ENCODE measurements around the gene WIZ. TPM values are rescaled to one million over a fixed set of nuclear protein-coding genes. Genes with fewer than 3 reads are reported as not detected.

The WIZ gene
- total and polyA plus RNA-seq, 2 of the 4 experiments (the other 2 are of a cell fraction) = 0.90 to 27.1 TPM

GRCh38 chr19:15448044-15448777 lies 1.5 kb downstream of the WIZ start:
- Histone ChIP-seq H3K36me3 (ENCODE audit: control insufficient read depth, insufficient read depth, low read length) (peaks cover 8% of the 10 kb centered on the region; the same call in 1 of the 2 replicates), H3K79me1 (ENCODE audit: low read depth in 1 of 2, low read length in 2 of 2) (peaks cover 0 to 6% of the 10 kb centered on the region in 2 experiments; a peak in 1 of 4 replicates), H3K9me3 (ENCODE audit: control insufficient read depth, insufficient read depth, low read length) (no peaks in the 10 kb centered on the region), H3K4me2 (ENCODE audit: low read depth, low read length) (no peak overlapping the region), H4K91ac (ENCODE audit: insufficient read depth, low read depth, low read length) (no peak overlapping the region), H4K5ac (ENCODE audit: low read depth, low read length) (no peak overlapping the region), H3K27ac (ENCODE audit: insufficient read depth, low read length) (no peak overlapping the region), H3K23ac (ENCODE audit: low read depth, low read length) (peak overlapping the region; percentile 64; the same call in 1 of the 2 replicates), H2AFZ (replicated peaks; ENCODE audit: low read length, poor library complexity) (peak overlapping the region; percentile 95), H2AK9ac (replicated peaks; ENCODE audit: low read depth, low read length, poor library complexity) (peak overlapping the region; percentile 96), H3K27me3 (ENCODE audit: control insufficient read depth, insufficient read depth, low read length) (no peaks in the 10 kb centered on the region), H2AK5ac (ENCODE audit: low read depth, low read length) (peak overlapping the region; percentile 49; the same call in 1 of the 2 replicates), H3K56ac (ENCODE audit: extremely low read depth, insufficient read depth, low read length) (no peak overlapping the region), H2BK5ac (ENCODE audit: low read depth, low read length, poor library complexity, severe bottlenecking) (no peak overlapping the region), H4K20me1 (ENCODE audit: insufficient read depth, low read length) (no peaks in the 10 kb centered on the region; the same call in 1 of the 2 replicates), H3K9me1 (ENCODE audit: insufficient read depth, low read length) (peaks cover 15% of the 10 kb centered on the region), H3K4ac (ENCODE audit: low read depth, low read length) (no peak overlapping the region), H2BK120ac (ENCODE audit: low read depth, low read length) (no peak overlapping the region), H4K8ac (ENCODE audit: low read depth in 2 of 2, low read length in 2 of 2) (peak overlapping the region in 1 of 2 experiments; percentile 66; a peak in 1 of 4 replicates), H3K18ac (ENCODE audit: low read depth, low read length) (no peak overlapping the region), H3K14ac (replicated peaks; ENCODE audit: low read depth, low read length) (0 out of 2 replicates have a peak overlapping the region, but pooled peaks have one; percentile 79), H3K4me1 (ENCODE audit: control insufficient read depth, insufficient read depth, low read length) (peaks cover 5% of the 10 kb centered on the region; the same call in 1 of the 2 replicates), H2BK20ac (ENCODE audit: low read depth, low read length) (no peak overlapping the region), H3K4me3 (ENCODE audit: insufficient read depth, low read depth, low read length) (no peak overlapping the region), H2BK15ac (ENCODE audit: low read depth, low read length) (no peak overlapping the region), H3K9ac (ENCODE audit: low read depth, low read length) (no peak overlapping the region)
- DNase-seq = no peak
- ATAC-seq (ENCODE audit: low read depth) = no peak
- WGBS, 2 experiments (ENCODE audit: extremely low coverage in 2 of 2, insufficient read length in 1 of 2) = 32% methylated on average over 10 of the region's 17 CpGs; no CpG with 5 or more reads in 1 of the 2 experiments
- in situ Hi-C loops (cut with MboI; ENCODE audit: low sequenced_read_pairs) (loop anchor here (25.0 kb wide), 1 partner anchor 886 kb away; the partner anchor contains the start of gene NDUFB7), dilution Hi-C loops (cut with HindIII; ENCODE audit: low sequenced_read_pairs, unreplicated experiment) (no loop called here), intact Hi-C loops (cut with micrococcal nuclease) (no loop called here)
- ChIA-PET CTCF (no interaction called here), POLR2A (ENCODE audit: unreplicated experiment) (interaction anchor here (0.9 kb wide), 1 partner anchor 16 kb away, joined by 3 read pairs; no protein-coding TSS in a partner anchor)
- BruUV-seq (replicated peaks) = no TSS peak
- no peak for TF ChIP-seq USF2 (IDR thresholded peaks at IDR 0.05; ENCODE audit: low read depth, low read length)
- no peak for TF ChIP-seq CHD1 (IDR thresholded peaks at IDR 0.05; ENCODE audit: low read depth, low read length)
- TF ChIP-seq RCOR1 (IDR thresholded peaks at IDR 0.05; ENCODE audit: insufficient replicate concordance, low read length) = no peak
- TF ChIP-seq POLR2A (IDR thresholded peaks at IDR 0.05; ENCODE audit: low read depth, low read length) = no peak
- no peak for TF ChIP-seq MAFK (IDR thresholded peaks at IDR 0.05; ENCODE audit: low read depth, low read length)
- TF ChIP-seq CEBPB (IDR thresholded peaks at IDR 0.05; ENCODE audit: low read depth, low read length) = no peak
- TF ChIP-seq FOS (IDR thresholded peaks at IDR 0.05; ENCODE audit: low read depth, low read length) = no peak
- TF ChIP-seq BHLHE40 (IDR thresholded peaks at IDR 0.05; ENCODE audit: low read depth, low read length) = no peak

Measured in IMR-90 (cell line).